NK-92 (cell line): ENCODE results near the gene TAS2R3.

Experiments used
- DNase-seq: peaks from one replicate; lab custom pipeline; 2025; ENCODE audit not compliant: unreplicated experiment; lab: John Stamatoyannopoulos, UW

Gene TAS2R3

GRCh38 chr7:141785706-141786552 is 22.0 kb downstream of the TAS2R3 start:
- no peak for DNase-seq

- no peak for DNase-seq
These were observed 24.4 kb downstream of the TAS2R3 start for GRCh38 chr7:141788296-141788695.

GRCh38 chr7:141789917-141790316 is 26.0 kb downstream of the TAS2R3 start, which contains the start of gene TAS2R5:
TAS2R5 (plus strand) TSS chr7:141790217; CDS start chr7:141790362, 145 bp downstream.
- DNase-seq = no peak

- DNase-seq = no peak
These were observed 28.6 kb downstream of the TAS2R3 start for GRCh38 chr7:141792526-141792925.
